Gastrocnemius medialis (tissue), 4 donors: Measurements from ENCODE around the gene CEBPB.

Source experiments
- POLR2A ChIP-seq, 2 donors: fragments of 450-650 bp; IDR thresholded peaks; one replicate each; pipeline ENCODE4 v1.6.1; 2017; ENCODE audit warnings: antibody characterized with exemption in 2 of 2, mild to moderate bottlenecking in 2 of 2, moderate library complexity in 2 of 2
- TF ChIP-seq, protein P1 (sequence below), 5 experiments: fragments of 450-650 bp in 3 of 5; fragments of 200-600 bp in 2 of 5; sonication (generic) in 2 of 5; IDR thresholded peaks in 4 of 5; conservative IDR thresholded peaks in 1 of 5; 1 replicate in 4 of 5; 2 replicates in 1 of 5; pipeline ENCODE4 v1.5.1; 2016 to 2019; ENCODE audit warnings: antibody characterized with exemption in 5 of 5, mild to moderate bottlenecking in 3 of 5, moderate library complexity in 3 of 5

DNA sequence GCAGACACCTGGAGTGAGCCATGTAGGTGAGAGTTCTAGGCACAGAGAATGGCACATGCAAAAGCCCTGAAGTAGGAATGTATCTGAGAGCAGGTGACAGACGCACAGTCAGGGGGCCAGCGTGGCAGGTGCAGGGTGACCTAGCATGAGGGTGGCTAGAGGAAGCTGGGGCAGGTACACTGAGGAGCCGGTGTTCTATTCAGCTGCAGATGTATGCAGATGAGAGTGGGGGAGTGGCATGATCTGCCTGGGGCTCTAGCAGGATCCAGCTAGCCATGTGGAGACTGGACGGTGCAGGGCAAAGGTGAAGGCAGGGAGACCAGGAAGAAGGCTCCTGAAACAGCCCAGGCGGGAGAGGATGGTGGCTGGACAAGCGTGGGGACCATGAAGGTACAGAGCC is 47.8 kb upstream of the CEBPB start:
- TF ChIP-seq, protein P1, sequence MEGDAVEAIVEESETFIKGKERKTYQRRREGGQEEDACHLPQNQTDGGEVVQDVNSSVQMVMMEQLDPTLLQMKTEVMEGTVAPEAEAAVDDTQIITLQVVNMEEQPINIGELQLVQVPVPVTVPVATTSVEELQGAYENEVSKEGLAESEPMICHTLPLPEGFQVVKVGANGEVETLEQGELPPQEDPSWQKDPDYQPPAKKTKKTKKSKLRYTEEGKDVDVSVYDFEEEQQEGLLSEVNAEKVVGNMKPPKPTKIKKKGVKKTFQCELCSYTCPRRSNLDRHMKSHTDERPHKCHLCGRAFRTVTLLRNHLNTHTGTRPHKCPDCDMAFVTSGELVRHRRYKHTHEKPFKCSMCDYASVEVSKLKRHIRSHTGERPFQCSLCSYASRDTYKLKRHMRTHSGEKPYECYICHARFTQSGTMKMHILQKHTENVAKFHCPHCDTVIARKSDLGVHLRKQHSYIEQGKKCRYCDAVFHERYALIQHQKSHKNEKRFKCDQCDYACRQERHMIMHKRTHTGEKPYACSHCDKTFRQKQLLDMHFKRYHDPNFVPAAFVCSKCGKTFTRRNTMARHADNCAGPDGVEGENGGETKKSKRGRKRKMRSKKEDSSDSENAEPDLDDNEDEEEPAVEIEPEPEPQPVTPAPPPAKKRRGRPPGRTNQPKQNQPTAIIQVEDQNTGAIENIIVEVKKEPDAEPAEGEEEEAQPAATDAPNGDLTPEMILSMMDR (IDR thresholded peaks at IDR 0.05 in 4 of 5, conservative IDR thresholded peaks at IDR 0.05 in 1 of 5) = no peak
- TF ChIP-seq POLR2A (IDR thresholded peaks at IDR 0.05) = no peak
